HPDE6-E6E7 (cell line): ENCODE data around the gene HADHA.

ENCODE experiments used
- DNase-seq: peaks from one replicate; pipeline ENCODE4 v3.0.0; 2011; ENCODE audit warnings: missing footprints; ENCODE audit errors: extremely low spot score

HADHA gene

GRCh38 chr2:26141145-26141769 is 103.2 kb downstream of the HADHA start:
- DNase-seq = no peak
